Lower lobe of right lung (tissue), 2 donors: ENCODE data around the gene EEF1A2. TPM values are rescaled to one million over a fixed set of nuclear protein-coding genes. Genes with fewer than 3 reads are reported as not detected.

ENCODE experiments used
- ATAC-seq, 2 donors: fragments of 200-7000 bp; cut with Tn5 transposase; one replicate each; pipeline ENCODE4 v1.9.1; 2020 to 2022; ENCODE audit warnings: mild to moderate bottlenecking in 2 of 2, moderate library complexity in 2 of 2
- DNase-seq: peaks from one replicate; pipeline ENCODE4 v3.0.0-alpha.2; 2020
- H3K27ac ChIP-seq: fragments of 200-600 bp; one replicate; pipeline ENCODE4 v1.8.0; 2022
- H3K27me3 ChIP-seq: fragments of 200-600 bp; one replicate; pipeline ENCODE4 v1.8.0; 2022; ENCODE audit warnings: low read depth
- H3K36me3 ChIP-seq: fragments of 200-600 bp; one replicate; pipeline ENCODE4 v1.8.0; 2022; ENCODE audit warnings: mild to moderate bottlenecking
- H3K4me1 ChIP-seq: fragments of 200-600 bp; one replicate; pipeline ENCODE4 v1.8.0; 2022
- H3K4me3 ChIP-seq: fragments of 200-600 bp; one replicate; pipeline ENCODE4 v1.8.0; 2022; ENCODE audit warnings: mild to moderate bottlenecking
- H3K9me3 ChIP-seq: fragments of 200-600 bp; one replicate; pipeline ENCODE4 v1.8.0; 2022
- intact Hi-C: fragments of 100-400 bp; cut with DNase I; formaldehyde crosslinking; loops from one replicate; pipeline ENCODE4 v1.11.0; 2022
- total RNA-seq: library from RNA; stranded (reverse); fragmentation: NEBNext Ultra II Directional; extraction: Animal tissue kit (Norgen Biotek cat#: 25700); gene quantifications from one replicate; pipeline ENCODE4 v1.2.1, GENCODE V29; 2021
- TF ChIP-seq, protein P1 (sequence below): fragments of 200-600 bp; IDR thresholded peaks from one replicate; pipeline ENCODE4 v1.8.0; 2022; ENCODE audit warnings: antibody characterized with exemption, mild to moderate bottlenecking
- donor health status: DM: no; HTN: yes; CAD: no; lungs with severe emphysema.

The EEF1A2 gene
- total RNA-seq, 1 donor from 2014 or later: 0.77 TPM

DNA sequence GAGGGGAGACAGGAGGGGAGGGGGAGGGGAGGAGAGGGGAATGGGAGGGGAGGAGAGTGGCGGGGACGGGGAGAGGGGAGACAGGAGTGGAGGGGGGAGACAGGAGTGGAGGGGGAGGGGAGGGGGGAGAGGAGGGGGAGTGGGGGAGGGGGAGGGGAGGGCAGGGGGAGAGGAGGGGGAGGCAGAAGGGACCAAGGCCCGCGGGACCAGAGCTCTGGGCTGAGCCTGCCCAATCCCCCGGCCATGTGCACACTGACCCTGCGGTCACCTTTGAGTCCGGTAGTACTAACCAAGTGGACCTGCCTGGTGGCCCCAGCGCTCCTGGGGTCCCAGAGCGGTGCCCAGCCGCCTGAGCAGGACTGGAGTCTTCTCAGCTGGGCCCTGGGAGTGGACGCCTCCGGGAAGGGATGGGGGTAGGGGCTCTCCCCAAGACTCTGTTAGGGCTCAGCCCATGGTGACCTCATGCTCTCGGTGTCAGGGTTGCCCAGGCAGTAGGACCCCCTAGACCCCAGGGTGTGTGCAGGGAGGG is 26.0 kb downstream of the EEF1A2 start:
- H3K27me3 ChIP-seq: peaks cover 92% of the 10 kb centered on the region
- TF ChIP-seq, protein P1, sequence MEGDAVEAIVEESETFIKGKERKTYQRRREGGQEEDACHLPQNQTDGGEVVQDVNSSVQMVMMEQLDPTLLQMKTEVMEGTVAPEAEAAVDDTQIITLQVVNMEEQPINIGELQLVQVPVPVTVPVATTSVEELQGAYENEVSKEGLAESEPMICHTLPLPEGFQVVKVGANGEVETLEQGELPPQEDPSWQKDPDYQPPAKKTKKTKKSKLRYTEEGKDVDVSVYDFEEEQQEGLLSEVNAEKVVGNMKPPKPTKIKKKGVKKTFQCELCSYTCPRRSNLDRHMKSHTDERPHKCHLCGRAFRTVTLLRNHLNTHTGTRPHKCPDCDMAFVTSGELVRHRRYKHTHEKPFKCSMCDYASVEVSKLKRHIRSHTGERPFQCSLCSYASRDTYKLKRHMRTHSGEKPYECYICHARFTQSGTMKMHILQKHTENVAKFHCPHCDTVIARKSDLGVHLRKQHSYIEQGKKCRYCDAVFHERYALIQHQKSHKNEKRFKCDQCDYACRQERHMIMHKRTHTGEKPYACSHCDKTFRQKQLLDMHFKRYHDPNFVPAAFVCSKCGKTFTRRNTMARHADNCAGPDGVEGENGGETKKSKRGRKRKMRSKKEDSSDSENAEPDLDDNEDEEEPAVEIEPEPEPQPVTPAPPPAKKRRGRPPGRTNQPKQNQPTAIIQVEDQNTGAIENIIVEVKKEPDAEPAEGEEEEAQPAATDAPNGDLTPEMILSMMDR: no peak
- ATAC-seq (no peak), DNase-seq (no peak)
- intact Hi-C loops: no loop called here
- no peak overlapping the region for H3K27ac ChIP-seq
- no peaks in the 10 kb centered on the region for H3K36me3 ChIP-seq
- peaks cover 5% of the 10 kb centered on the region for H3K4me1 ChIP-seq
- H3K9me3 ChIP-seq: no peaks in the 10 kb centered on the region
- no peak overlapping the region for H3K4me3 ChIP-seq

DNA sequence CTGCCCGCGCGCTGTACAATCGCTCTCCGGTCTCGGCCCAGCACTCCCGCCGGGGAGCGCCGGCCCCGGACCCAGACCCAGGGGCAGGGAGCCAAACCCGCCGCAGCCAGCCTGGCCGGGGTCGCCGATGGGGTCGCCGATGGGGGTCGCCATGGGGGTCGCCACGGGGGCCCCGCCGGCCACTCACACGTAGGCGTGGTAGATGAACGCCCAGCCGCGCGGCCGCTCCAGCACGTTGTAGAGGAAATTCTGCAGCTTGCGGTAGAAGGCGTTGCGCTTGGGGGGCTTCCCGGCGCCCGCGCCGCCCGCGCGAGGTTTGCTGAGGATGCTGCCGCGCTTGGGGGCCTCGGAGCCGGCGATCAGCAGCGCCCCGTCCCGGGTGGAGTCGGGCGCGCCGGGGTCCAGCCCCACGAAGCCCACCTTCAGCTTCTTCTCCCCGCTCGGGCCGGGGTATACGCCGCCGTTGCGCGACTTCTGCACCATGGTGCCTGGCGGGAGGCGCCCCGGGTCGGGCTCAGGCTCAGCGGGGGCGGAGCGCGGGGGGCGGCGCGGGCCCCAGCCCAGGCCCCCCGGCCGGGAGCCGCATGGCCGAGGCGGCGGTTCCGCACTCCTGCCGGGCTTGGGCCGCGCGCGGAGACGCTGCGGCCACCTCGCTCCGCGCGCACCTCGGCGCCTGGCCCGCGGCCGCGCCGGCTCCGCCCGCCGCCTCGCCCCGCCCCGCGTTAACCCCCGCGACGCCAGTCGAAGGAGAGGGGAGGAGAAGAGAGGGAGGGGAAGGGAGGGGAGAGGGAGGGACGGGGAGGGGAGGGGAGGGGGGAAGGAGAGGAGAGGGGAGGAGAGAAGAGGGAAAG is 26.7 kb downstream of the EEF1A2 start, which contains the start of gene KCNQ2:
Gene KCNQ2, minus strand, starts transcription at position 675 of the 851 bp plus-strand sequence. Its CDS starts 192 bp downstream, at position 483.
- Histone ChIP-seq H3K27ac (no peak within 1 kb of the TSS), H3K4me3 (peak within 1 kb of the TSS; percentile 28), H3K36me3 (no peaks in the 10 kb centered on the region), H3K9me3 (no peaks in the 10 kb centered on the region), H3K4me1 (peaks cover 5% of the 10 kb centered on the region), H3K27me3 (peaks cover 85% of the 10 kb centered on the region)
- DNase-seq (no peak), ATAC-seq (no peak)
- TF ChIP-seq, protein P1: no peak
- intact Hi-C loops: no loop called here

DNA sequence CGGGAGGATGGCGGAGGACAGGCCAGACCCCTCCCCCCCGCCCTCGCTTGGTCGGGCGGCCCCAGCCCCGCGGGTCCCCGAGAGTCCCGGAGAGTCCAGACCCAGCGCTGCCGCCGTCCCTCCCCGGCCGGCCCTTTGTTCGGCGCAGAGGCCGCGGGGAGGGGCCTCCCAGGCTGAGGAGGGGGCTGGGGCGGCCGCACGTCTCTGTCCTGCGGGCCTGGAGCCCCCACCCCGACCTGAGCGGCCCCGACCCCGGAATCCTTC is 27.2 kb downstream of the EEF1A2 start:
- Histone ChIP-seq H3K27ac (no peak overlapping the region), H3K9me3 (no peaks in the 10 kb centered on the region), H3K4me3 (no peak overlapping the region), H3K4me1 (peaks cover 5% of the 10 kb centered on the region), H3K27me3 (peaks cover 80% of the 10 kb centered on the region), H3K36me3 (no peaks in the 10 kb centered on the region)
- no peak for ATAC-seq
- intact Hi-C loops: no loop called here
- TF ChIP-seq, protein P1: no peak
- no peak for DNase-seq

DNA sequence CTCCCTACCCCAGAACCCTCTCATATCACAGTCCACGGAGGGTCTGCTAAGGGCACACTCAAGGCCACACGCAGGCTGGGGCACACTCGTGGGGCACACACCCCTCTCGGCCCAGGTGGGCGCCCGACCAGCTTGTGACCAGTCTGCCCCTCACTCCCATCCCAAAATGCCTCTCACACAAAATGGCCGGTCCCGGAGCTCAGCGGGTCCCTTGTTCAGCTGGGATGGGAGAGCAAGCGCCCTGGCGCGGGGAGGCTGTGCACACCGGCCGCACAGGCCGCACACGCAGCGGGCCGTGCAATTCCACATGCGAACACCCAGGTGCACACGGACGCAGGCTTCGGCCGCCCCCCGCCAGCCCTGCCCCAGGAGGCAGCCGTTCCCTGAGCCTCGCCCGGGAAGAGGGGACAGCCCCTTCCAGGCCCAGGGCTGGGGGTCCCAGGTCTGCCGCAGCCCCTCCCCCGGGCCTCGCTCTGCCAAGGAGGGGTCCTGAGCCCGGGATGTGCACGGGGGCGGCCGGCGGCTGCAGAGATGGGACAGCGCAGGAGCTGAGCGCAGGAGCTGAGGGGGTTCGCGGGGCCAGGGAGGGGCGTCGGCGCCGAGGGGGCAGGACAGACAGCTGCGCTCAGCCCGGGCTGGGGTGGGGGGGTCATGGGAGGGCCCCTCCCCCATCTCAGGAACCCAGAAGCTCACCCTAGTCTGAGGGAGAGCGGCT is 27.7 kb downstream of the EEF1A2 start:
- Histone ChIP-seq H3K36me3 (no peaks in the 10 kb centered on the region), H3K9me3 (no peaks in the 10 kb centered on the region), H3K27me3 (peaks cover 80% of the 10 kb centered on the region), H3K4me3 (no peak overlapping the region), H3K27ac (no peak overlapping the region), H3K4me1 (peaks cover 5% of the 10 kb centered on the region)
- TF ChIP-seq, protein P1: no peak
- intact Hi-C loops: no loop called here
- ATAC-seq (no peak), DNase-seq (no peak)

DNA sequence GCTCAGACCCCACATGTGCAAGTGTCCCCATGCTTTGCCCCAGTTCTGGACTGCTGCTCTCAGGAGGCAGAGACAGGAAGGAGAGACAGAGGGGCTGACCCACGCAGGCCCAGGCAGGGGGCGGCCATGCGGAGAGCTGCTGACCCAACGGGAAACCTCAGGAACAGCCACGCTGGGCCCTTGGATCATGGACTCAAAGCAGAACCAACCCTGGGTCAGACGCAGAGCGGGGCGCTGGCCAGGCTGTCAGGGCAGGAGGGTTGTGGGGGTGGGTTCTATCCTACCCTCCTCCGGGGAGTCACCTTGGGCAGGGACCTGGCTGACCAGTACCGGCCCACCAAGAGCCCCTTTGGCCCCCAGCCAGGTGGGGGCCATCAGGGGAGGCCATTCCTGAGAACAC is 28.5 kb downstream of the EEF1A2 start:
- H3K27me3 ChIP-seq: peaks cover 78% of the 10 kb centered on the region
- H3K9me3 ChIP-seq: no peaks in the 10 kb centered on the region

More for the DNA sequence above, 28.5 kb downstream of the EEF1A2 start:
- no peak overlapping the region for H3K4me3 ChIP-seq
- H3K36me3 ChIP-seq: no peaks in the 10 kb centered on the region
- no peak for DNase-seq
- intact Hi-C loops: no loop called here
- TF ChIP-seq, protein P1: no peak
- H3K27ac ChIP-seq: no peak overlapping the region
- no peak for ATAC-seq
- peaks cover 5% of the 10 kb centered on the region for H3K4me1 ChIP-seq
